NCI-H526 treated with DMSO at 0.1 percent for 48 hours (cell line): ENCODE results near the gene MUC6.
"Not testable (repeated sequence)": the region's sequence is repeated elsewhere in the genome, so short reads cannot be mapped to it uniquely, and the experiment has no call there.

Source experiments
- DNase-seq: peaks from one replicate; lab custom pipeline; 2025; lab: John Stamatoyannopoulos, UW

The MUC6 gene

GRCh38 chr11:986270-986951, 50.1 kb downstream of the MUC6 start:
- DNase-seq = no peak

- DNase-seq = no peak
These were observed 50.7 kb downstream of the MUC6 start for GRCh38 chr11:985848-986247.

- DNase-seq = no peak
These were observed 51.1 kb downstream of the MUC6 start for GRCh38 chr11:985406-985805.

DNA sequence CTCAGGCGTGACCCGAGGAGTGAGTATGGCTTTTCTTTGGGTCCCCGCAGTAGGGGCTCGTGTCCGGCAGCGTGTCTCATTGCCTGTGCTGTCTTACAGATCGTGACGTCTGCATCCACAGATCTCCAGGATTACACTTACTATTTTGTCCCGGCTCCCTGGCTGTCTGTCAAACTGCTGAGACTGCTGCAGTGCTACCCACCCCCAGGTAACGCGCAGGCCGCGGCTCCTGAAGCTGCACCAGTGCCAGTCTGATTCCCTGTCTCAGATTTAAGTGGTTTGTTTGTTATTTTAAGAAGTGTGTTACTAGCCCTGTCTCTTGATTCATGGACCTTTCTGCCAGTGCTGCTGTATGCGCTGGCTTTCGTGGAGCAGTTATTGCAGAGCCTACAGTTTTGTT, 52.0 kb downstream of the MUC6 start:
- DNase-seq = no peak

DNA sequence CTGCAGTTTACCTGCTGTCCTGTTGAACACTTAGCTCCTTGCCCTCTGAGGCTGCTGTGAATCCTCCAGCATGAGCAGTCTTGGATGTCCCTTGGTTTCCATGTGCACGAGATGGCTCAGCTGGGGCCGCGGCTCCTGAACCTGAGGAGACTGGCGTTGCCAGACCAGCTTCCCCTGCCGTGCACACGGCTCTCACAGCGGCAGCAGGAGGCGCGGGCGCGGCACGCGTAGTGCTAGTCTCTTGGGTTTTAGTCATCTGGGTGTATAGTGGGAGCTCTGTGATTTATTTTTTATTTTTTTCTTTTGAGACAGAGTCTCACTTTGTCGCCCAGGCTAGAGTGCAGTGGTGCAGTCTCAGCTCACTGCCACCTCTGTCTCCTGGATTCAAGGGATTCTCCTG, 54.8 kb downstream of the MUC6 start:
- DNase-seq = no peak

DNA sequence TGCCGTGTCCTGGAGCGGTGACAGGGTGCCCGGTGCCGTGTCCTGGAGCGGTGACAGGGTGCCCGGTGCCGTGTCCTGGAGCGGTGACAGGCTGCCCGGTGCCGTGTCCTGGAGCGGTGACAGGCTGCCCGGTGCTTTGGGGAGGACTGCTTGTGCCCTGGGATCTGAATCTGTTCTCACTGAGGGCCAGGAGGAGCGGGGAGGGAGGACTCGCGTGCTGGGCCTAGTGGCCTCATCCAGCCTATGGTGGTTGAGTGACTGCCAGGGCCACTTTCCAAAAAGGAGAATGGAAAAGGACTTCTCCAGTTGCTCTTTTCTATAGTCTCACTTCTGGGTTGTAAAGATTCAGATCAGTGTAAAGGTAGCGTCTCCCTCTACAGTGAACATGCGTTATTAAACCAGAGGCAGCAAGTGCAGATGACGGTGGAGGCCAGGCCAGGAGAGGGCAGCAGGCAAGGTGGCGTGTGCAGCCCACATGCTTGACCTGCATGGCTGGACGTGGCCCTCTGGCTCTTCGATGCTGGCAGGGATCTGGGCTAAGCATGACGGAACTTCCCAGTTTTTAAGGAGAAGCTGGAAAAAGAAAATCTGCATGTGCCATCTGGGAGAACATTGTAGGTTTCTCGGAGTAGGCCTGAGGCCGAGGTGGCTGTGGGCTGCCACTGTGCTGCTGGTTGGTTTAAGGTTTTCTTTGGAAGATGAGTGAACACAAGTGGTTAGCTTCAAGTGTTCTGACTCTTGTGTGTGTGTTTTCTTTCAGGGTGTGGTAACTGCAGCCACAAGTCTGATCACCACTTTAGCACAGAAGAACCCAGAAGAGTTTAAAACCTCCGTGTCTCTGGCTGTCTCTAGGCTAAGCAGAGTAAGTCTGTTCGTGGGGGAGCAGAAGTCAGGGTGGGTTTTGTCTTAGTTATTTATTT, 55.8 kb downstream of the MUC6 start:
- DNase-seq = no peak

DNA sequence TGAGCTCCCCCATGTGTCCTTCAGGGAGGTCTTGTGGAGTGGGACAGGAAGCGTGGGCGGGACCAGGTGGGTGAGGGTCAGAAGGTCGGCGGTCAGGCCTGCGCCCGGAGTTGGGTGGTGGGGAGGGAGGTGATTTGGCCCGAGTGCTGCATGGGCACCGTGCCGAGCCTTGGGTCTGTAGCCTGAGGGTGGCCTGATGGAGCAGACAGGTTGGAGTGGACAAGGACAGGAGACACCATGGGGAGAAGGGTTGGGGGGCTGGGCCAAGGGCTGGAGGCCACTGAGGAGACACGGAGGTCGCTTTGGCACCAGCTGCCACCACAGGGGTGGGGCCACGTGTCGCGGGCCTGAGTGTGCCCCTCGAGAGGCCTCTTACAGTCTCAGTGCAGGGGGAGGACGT, 57.7 kb downstream of the MUC6 start:
- no peak for DNase-seq

DNA sequence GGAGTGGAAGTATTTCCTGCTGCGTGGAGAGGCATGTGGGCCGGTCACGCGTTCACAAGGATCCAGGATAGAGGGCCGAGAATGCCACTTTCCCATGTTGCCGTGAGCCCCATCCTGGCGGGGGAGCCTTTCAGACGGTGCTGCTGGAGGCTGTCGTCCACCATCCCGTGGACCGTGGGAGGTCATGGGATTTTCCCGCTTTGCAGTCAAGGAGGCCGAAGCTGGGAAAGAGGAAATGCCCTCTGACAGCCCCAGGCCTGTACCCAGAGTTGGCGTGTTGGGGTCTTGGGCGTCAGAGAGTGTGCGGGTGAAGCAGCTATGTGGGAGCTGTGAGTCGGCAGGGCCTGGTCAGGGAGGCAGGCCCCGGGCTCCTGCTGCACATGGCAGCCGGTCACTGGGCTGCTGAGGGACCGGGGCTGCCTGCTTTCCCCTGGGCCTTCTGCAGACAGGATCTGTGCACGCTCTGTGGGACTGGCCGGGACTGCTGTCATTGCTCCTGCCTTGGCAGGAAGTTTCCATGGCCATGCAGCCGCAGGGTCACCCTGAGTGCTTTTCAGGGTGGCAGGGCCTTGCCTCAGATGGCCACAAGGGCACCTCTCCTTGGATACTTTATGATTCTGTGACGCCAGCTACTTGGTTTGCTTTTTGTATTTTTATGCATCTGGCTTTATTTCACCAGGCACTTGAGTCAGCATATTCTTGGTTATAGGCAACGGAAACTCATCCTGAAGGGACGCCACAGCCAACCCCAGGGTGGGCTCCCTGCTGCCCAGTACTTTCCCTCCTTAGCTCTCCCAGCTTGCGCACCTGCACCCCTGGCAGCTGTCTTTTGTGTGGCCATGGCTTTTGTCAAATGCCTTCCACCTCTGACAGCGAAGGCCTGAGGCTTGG, 58.4 kb downstream of the MUC6 start:
- no peak for DNase-seq

GRCh38 chr11:976431-977160, 59.9 kb downstream of the MUC6 start:
- DNase-seq = no peak

DNA sequence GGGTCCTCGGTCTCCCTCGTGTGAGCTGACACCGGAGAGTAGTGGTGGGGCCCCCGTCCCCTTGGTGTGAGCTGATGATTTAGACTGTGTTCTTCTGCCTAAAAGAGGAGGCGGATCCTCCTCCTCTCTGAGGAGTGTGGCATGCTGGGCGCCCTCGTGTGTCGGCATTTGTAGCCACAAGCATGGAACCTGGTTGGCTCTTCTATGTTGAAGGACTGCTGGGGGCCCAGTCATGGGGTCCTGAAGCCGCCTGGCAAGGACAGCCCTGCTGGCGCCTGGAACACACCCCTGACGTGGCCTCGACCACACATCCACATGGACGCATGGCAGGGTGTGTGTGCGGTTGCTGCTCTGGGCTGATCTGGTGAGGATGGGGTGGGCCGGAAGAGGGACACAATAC, 60.7 kb downstream of the MUC6 start:
- DNase-seq = no peak

GRCh38 chr11:975376-975775, 61.1 kb downstream of the MUC6 start:
- not testable (repeated sequence) for DNase-seq

DNA sequence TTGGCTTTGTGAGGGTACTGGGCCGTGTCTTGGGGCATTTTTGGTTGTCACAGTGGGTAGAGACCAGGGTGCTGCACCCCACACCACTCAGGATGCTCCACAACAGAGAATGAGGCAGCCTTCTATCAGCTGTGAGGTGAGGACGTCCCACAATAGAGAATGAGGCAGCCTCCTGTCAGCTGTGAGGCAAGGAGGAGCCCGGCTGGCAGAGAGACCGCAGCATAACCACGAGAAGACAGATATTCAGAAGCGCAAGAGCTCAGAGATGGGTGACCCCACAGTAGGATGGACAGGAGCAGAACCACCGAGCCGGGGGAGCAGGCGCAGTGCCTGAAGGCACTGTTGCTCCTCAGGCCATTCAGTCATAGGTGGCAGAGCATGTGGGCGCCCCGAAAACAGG, 63.3 kb downstream of the MUC6 start:
- no peak for DNase-seq

DNA sequence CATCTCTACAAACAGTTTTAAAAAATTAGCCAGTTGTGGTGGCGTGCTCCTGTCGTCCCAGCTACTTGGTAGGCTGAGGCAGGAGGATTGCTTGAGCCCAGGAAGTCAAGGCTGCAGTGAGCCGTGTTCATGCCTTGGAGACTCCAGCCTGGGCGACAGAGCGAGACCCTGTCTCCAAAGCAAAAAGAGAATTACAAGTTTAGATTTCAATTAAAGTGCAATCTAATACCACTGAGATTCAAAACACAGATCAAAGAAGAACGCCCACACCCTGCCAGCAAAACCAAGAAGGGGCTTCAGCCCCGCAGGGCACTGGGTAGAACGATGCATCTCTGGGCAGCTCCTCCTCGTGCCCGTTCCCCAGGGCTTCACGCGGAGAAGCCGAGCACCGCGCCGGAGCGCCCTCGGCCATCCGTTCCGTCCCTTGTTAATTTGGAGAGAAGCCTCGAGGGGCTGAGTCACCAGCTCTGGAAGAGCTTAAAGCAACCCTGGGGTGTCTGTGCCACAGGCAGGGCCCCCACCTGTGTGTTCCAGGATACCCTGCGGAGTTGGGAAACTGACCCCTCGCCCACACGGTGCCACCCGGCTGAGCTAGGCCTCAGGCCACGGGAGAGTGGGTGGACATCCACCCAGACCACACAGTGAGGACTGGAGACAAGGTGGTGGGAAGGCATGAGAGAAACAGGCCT, 63.9 kb downstream of the MUC6 start:
- DNase-seq = no peak

- no peak for DNase-seq
These were observed 64.7 kb downstream of the MUC6 start for GRCh38 chr11:971731-972365.

DNA sequence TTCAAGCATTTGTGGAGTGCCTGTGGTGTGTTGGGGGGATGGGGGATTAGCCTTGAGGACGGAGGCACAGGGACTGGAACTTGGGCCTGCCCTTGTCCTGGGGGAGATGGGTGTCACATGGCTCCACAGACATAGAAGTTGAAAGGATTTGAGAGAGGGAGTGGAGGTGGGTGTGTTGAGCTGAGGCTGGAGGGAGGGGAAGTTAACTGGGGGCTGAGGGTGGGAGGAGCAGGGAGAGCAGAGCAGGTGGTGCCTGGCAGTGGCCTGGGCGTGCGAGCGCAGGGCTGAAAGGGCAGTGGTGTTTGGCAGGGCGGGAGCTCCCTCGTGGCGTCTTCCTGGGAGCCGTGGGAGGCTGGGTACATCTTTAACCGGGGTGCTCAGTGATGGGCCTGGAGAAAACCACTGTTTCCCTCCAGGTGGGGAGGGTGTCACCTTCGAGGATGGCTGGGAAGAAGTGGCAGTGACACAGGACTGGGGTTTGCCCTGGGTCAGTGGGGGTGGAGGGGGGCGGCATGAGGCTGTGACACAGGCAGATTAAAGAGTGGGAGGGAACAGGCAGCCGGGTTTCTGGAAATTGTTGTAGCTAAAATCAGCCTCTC, 65.3 kb downstream of the MUC6 start:
- no peak for DNase-seq

- DNase-seq = no peak
These were observed 66.1 kb downstream of the MUC6 start for GRCh38 chr11:970319-970871.

- DNase-seq = no peak
These were observed 66.8 kb downstream of the MUC6 start for GRCh38 chr11:969651-970205.

DNA sequence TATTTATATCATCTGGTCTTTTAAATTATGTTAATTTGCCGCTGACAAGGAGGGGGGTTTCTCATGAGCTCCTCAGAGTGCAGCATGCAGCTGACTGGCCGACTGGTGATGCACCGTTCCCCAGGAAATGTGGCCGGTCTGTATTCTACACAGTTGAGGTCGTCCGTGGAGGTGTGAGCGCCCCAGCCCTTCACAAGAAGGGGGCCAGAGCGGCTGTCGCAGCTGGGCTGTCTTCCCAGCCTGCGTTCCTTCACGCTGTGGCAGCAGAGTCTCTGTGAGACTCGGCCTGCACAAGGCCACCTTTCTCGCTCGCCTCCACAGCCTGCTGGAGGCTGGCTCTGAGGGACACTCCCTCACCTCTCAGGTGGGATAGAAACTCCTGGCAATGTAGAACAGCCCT, 67.7 kb downstream of the MUC6 start:
- no peak for DNase-seq

DNA sequence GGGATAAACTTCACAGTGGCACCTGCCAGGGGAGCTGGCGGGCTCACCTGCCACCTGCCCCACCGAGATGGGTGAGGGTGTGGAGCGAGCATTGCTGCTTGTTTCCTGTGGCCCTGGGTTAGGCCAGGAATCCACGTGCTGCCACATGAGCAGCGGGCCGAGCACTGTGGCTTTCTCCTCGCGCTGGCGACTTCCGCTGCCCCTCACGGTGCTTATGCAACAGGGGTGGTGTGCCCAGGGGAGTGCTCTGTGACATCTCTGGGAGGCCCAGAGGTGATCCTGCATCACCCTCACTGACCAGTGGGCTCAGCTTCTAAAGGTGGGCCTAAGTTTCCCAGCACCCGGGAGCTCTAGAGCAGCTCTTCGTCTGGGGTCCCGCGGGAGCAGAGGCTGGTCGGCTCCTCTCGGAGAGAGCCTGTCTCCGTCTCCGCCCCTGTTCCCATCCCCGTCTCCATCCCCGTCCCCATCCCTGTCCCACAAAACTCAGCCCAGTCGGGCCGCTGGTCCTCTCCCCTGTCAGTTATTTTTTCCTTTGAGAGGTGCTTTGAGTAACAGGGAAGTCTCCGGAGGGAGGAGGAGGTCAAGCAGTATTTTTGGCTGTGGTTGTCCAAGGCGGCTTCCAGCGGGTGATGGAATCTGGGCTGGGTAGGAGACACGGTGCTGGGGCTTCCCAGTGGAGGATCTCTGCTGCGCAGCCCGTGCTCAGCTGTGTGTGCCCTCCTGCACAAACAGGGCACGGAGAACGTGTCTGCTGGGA, 68.3 kb downstream of the MUC6 start:
- DNase-seq = no peak
